Non-pigmented ciliary epithelial cell (primary cell): ENCODE results near the gene MEOX2.

ENCODE experiments used
- DNase-seq: peaks from one replicate; pipeline ENCODE4 v3.0.0-alpha.2; 2010; ENCODE audit warnings: low read depth

Gene MEOX2

GRCh38 chr7:15686295-15686956 is at the start of gene MEOX2:
TSS of gene MEOX2 (minus strand) at chr7:15686683. CDS start at chr7:15686402, 281 bp downstream.
- no peak for DNase-seq

GRCh38 chr7:15729746-15730145 is 43.3 kb upstream of the MEOX2 start:
- no peak for DNase-seq

DNA sequence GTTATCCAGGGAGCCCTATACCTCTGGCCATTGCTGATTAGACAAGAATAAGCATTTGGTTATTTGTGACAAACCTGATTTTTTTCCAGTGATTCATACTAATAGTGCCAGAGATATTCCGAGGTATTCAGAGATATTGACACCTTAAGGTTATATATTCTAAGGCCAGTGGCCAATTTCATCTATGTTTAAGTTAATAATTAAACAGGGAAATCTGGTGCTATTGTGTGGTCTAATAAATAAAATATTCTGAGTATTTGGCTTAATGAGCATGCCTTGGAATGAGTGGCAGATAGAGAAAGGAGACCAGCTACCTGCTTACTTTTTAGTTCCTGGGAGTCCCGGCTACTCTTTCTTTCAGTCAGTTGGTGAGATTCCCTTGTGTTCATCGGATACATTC is 38.6 kb upstream of the MEOX2 start:
- DNase-seq = no peak

DNA sequence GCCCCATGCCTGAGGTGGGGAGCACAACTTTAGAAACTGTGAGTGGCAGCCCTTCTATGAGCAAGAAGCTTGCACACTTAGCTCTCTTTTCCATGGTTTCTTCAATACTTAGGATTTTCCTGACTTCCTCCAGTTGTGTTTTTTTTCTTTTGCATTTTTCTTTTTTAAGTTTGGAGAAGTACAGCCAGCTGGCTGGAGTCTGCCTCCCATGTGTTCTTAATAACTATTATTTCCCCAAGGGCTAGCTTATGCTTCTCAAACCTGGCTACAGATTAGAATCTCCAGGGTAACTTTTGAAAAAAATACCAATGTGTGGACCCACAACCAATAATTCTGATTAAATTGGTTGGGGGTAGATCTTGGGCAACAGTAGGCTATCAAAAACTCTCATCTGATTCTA is 37.4 kb upstream of the MEOX2 start:
- no peak for DNase-seq

GRCh38 chr7:15720849-15721471 is 34.5 kb upstream of the MEOX2 start:
- peak; percentile 17 for DNase-seq

- no peak for DNase-seq
Observed at GRCh38 chr7:15719311-15719710, 32.8 kb upstream of the MEOX2 start.

- no peak for DNase-seq
Observed at GRCh38 chr7:15715435-15715834, 29.0 kb upstream of the MEOX2 start.

DNA sequence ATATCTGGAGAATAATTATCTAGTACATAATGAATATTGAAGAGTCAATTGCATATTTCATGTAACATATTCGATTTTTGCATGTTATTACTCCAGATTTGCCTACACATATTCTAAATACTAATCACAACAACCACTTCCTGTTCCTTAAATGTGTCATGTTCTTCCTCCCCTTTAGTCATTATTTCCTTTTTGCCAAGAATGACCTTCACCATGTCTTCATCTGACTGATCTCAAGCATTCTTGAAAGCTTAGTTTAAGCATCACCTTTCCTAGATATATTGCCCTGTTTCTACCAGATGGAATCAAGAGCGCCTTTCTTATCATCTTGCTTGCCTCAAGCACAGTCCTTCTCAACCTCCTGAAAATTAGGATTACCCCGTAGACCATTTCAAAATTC is 23.5 kb upstream of the MEOX2 start:
- DNase-seq = no peak

DNA sequence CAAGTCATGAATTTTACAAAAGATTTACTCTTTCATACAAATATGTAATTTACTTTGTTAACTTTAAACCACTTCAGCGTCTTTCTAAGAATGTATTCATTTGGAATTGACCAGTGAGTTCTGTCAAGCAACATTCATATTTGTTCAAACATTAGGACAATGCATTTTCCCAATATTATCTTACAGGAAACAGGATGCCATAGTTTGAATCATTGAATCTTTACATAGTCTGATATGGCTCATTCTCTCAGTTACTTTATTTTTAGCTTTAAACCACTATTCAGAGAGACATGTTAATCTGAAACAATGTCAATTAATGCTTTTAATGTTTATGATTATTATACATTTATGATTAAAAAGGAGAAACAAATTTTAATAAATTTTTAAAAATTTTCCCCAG is 21.1 kb upstream of the MEOX2 start:
- DNase-seq = no peak

GRCh38 chr7:15703732-15704131 is 17.2 kb upstream of the MEOX2 start:
- DNase-seq = no peak

- no peak for DNase-seq
Observed at GRCh38 chr7:15692501-15693020, 6.1 kb upstream of the MEOX2 start.

DNA sequence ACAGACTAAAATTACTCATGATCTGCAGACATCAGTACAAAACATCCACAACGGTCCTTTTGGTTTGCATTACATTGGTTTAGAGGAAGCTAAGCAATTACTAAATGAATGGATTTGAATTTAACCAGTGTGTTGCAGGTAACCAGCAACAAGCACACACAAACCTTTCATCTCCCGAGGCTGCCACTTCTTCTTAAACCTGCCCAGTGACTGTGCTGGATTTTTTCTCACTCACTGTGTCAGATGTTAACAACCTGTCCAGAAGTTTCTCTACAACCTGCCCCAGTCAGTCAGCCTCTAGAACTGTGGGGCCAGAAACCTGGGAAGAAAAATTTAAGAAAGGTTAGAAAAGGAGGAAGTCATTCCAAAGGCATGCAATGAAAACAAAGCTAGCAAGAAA is 2.4 kb upstream of the MEOX2 start:
- no peak for DNase-seq

- no peak for DNase-seq
Observed at GRCh38 chr7:15688279-15688626, 1.8 kb upstream of the MEOX2 start.

DNA sequence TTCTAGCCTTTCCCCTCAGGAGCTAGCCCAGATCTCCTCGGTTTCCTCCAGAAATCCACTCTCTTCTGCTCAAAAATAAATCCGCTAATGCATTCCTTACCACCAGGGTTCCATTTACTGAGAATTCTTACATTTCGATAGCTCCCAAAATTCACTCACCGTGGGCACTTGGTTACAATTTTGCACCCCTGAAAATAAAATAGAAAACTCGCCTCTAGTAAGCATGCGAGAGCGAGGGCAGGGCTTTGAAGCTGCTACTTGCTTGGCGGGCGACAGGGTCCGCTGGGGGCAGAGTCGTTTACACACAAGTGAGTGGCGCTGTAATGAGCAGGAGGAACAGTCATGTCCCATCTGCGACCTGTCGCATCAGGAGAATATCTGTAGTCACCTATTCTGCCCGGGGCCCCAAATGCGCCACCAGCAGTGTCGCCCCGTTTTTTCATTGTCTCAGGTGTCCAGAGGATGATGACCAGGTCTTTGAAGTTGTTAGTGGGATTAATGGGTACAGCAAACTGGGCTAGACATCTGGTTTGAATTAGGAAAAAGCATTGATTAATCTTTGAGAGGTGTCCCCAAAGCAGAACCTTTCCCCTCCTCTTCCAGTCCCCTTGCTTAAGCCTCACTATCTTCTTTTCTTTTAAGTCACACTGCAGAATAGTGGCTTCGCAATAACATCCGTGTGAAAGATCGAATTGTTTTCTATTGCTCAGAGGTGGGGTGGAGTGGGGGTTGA is 1.2 kb upstream of the MEOX2 start:
- DNase-seq = no peak

DNA sequence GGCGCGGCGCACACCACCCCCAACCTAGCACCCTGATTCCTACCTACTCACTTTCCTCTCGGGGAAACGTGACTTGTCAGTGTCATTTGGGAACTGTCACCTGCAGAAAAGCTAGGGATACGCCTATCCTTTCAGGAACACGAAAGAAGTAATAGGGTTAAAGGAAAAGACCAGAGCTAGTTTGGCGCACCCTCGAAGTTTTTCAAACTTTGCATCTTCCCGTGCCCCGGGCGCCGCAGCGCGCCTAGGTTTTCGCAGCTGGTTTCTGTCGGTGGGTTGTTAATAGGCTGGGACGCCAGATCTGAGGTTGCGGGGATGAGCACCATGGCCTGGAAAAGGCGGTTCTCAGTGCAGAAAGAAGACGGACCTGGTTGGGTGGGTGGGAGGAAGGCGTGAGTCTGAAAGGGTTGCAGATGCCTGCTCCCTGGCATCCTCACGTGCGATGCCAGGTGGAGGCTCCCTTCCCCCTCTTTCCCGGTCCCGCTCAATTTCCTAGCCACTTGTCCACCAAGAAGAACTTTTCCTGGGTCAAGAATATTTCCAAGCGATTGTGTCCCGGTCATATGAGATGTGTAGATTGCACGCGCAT is 568 bp upstream of the MEOX2 start:
- no peak for DNase-seq

GRCh38 chr7:15685358-15686294 is 857 bp downstream of the MEOX2 start:
- DNase-seq = no peak

- DNase-seq = no peak
Observed at GRCh38 chr7:15684871-15685270, 1.6 kb downstream of the MEOX2 start.

GRCh38 chr7:15684111-15684800 is 2.2 kb downstream of the MEOX2 start:
- DNase-seq = no peak

- no peak for DNase-seq
Observed at GRCh38 chr7:15682751-15683245, 3.7 kb downstream of the MEOX2 start.

DNA sequence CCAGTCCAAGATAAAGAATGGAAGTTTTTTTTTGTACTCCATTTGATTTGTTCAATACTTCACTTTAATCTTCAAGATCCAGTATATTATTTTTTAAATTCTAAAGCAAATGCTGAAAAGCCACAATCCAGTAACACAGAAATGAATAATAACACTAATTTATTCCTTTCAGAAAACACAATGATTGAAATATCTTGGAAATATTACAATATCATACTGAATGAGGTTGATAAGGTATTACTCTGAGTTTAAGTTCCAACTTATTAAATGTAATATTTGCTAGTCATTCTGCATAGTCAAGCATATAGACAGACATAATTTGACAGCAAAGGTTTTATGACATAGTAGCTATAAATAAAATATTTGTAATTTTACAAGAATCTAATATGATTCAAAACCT is 4.4 kb downstream of the MEOX2 start:
- DNase-seq = no peak

- DNase-seq = no peak
Observed at GRCh38 chr7:15681631-15682030, 4.9 kb downstream of the MEOX2 start.
